Iris pigment epithelial cell (primary cell): ENCODE results near the gene LGALSL.

Experiments
- DNase-seq: peaks from one replicate; pipeline ENCODE4 v3.0.0-alpha.2; 2011; ENCODE audit warnings: low read depth

LGALSL gene

DNA sequence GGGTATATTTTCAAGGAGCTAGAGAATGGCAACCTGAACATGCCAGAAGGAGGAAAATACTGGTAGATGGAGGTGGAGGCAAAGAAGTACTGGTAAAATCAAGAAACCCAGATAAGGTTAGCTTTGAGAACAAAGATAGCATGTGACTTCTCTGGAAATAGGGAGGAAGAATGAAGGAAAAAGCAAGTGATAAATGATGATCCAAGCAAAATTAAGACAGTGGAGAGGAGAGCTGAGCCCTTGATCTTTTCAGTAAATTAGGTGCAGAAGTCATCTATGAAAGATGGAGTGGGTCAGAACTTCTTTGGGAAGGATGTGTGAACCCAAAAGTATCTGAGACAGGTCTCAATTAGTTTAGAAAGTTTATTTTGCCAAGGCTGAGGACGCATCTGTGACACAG lies 44.5 kb downstream of the LGALSL start:
- no peak for DNase-seq

GRCh38 chr2:64500549-64500948 lies 46.6 kb downstream of the LGALSL start:
- DNase-seq: no peak

DNA sequence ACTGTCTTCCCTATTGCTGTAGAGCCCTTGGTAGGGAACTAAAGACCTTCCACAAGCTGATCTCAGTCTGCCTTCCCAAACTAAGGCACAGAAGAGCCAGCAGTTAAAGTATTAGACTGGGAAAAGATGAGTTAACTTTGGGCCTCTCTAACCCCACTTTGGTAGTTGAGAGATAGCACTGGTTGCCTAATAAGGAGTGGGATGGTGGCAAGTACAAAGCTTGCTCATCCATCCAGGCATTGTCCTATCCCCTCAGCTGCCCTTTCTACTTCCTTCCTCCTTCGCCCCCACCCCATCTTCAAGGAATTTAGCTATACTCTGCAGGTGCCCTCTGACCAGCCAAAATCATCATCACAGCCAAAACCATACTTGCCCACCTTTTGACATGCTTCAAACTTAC lies 48.0 kb downstream of the LGALSL start:
- no peak for DNase-seq

DNA sequence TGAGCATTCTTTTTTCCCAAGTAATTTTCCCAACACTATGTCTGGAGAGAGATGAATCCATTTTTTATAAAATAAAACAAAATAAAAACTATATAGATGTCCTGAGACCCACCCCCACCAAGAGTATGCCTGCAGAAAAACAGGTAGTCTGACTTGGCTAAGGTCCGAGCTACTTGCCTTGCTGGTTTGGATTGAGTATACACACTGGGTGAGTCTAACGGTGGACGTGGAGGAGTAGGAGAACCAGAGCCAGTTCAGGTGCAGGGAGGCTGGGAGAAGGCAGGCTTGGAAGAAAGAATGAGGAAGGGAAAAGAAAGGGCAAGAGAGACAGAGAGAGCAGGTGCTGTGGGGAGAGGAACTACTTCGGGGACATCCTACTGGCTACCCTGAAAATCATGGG lies 48.9 kb downstream of the LGALSL start:
- DNase-seq: no peak

- no peak for DNase-seq
Observed at GRCh38 chr2:64504774-64505720, 51.1 kb downstream of the LGALSL start.

DNA sequence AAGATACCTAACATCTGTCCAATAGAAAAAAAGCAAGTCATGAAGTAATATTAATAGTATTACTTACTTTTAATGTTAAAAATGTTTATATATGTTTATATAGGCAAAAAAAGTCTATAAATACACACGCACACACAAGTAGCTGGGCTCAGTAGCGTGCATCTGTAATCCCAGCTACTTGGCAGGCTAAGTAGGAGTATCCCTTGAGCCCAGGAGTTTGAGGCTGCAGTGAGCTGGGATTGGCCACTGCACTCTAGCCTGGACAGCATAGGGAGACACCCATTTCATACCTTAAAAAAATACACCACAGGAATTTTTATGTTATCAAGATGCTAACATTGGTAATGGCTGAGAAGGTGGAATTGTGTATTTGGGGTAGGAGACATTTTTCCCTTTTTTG lies 52.7 kb downstream of the LGALSL start:
- no peak for DNase-seq
